ENCODE measurements around the gene TMEM44.

The TMEM44 gene

GRCh38 chr3:194671900-194672808 is 38.9 kb upstream of the TMEM44 start, which contains the start of gene LSG1:
LSG1 (minus strand) TSS chr3:194672191; CDS start chr3:194672162, 29 bp downstream.
- H3K27me3 ChIP-seq (replicated peaks; ENCODE audit: control insufficient read depth, insufficient read depth, low read length, poor library complexity, severe bottlenecking): peaks cover 3% of the 10 kb centered on the region
- peak within 1 kb of the TSS; percentile 84 for H3K4me3 ChIP-seq (ENCODE audit: insufficient read depth, low read depth, low read length, poor library complexity, severe bottlenecking)
- peaks cover 10% of the 10 kb centered on the region for H3K4me1 ChIP-seq (ENCODE audit: control insufficient read depth, insufficient read depth, low read length, poor library complexity, severe bottlenecking)
- H3K9me3 ChIP-seq (ENCODE audit: control insufficient read depth, low read length): no peaks in the 10 kb centered on the region
- H3K36me3 ChIP-seq (ENCODE audit: control insufficient read depth, insufficient read depth, low read length): peaks cover 13% of the 10 kb centered on the region
- peak within 1 kb of the TSS; percentile 93 for H3K27ac ChIP-seq (ENCODE audit: insufficient read depth, low read length, poor library complexity, severe bottlenecking)
- peak; percentile 74 to 83 (median 75) for DNase-seq

- Histone ChIP-seq H3K9me3 (ENCODE audit: control insufficient read depth, low read length) (no peaks in the 10 kb centered on the region), H3K36me3 (ENCODE audit: control insufficient read depth, insufficient read depth, low read length) (peaks cover 16% of the 10 kb centered on the region), H3K27ac (ENCODE audit: insufficient read depth, low read length, poor library complexity, severe bottlenecking) (peak overlapping the region; percentile 93), H3K4me1 (ENCODE audit: control insufficient read depth, insufficient read depth, low read length, poor library complexity, severe bottlenecking) (peaks cover 10% of the 10 kb centered on the region), H3K27me3 (replicated peaks; ENCODE audit: control insufficient read depth, insufficient read depth, low read length, poor library complexity, severe bottlenecking) (peaks cover 3% of the 10 kb centered on the region), H3K4me3 (ENCODE audit: insufficient read depth, low read depth, low read length, poor library complexity, severe bottlenecking) (peak overlapping the region; percentile 84)
- DNase-seq: peak in 1 of 3 donors; percentile 21
Measured at GRCh38 chr3:194671511-194671899, 38.3 kb upstream of the TMEM44 start.

GRCh38 chr3:194667363-194667762 is 34.1 kb upstream of the TMEM44 start:
- H3K36me3 ChIP-seq (ENCODE audit: control insufficient read depth, insufficient read depth, low read length): peaks cover 44% of the 10 kb centered on the region

GRCh38 chr3:194664857-194665256 is 31.6 kb upstream of the TMEM44 start:
- Histone ChIP-seq H3K27ac (ENCODE audit: insufficient read depth, low read length, poor library complexity, severe bottlenecking) (no peak overlapping the region), H3K4me3 (ENCODE audit: insufficient read depth, low read depth, low read length, poor library complexity, severe bottlenecking) (no peak overlapping the region), H3K27me3 (replicated peaks; ENCODE audit: control insufficient read depth, insufficient read depth, low read length, poor library complexity, severe bottlenecking) (no peaks in the 10 kb centered on the region), H3K36me3 (ENCODE audit: control insufficient read depth, insufficient read depth, low read length) (peaks cover 53% of the 10 kb centered on the region), H3K9me3 (ENCODE audit: control insufficient read depth, low read length) (no peaks in the 10 kb centered on the region), H3K4me1 (ENCODE audit: control insufficient read depth, insufficient read depth, low read length, poor library complexity, severe bottlenecking) (no peaks in the 10 kb centered on the region)
- no peak for DNase-seq

More at GRCh38 chr3:194667363-194667762, 34.1 kb upstream of the TMEM44 start:
- H3K4me1 ChIP-seq (ENCODE audit: control insufficient read depth, insufficient read depth, low read length, poor library complexity, severe bottlenecking): peaks cover 6% of the 10 kb centered on the region
- no peak overlapping the region for H3K4me3 ChIP-seq (ENCODE audit: insufficient read depth, low read depth, low read length, poor library complexity, severe bottlenecking)
- no peak for DNase-seq
- H3K27ac ChIP-seq (ENCODE audit: insufficient read depth, low read length, poor library complexity, severe bottlenecking): no peak overlapping the region
- H3K9me3 ChIP-seq (ENCODE audit: control insufficient read depth, low read length): no peaks in the 10 kb centered on the region
- H3K27me3 ChIP-seq (replicated peaks; ENCODE audit: control insufficient read depth, insufficient read depth, low read length, poor library complexity, severe bottlenecking): no peaks in the 10 kb centered on the region

- no peaks in the 10 kb centered on the region for H3K4me1 ChIP-seq (ENCODE audit: control insufficient read depth, insufficient read depth, low read length, poor library complexity, severe bottlenecking)
- H3K4me3 ChIP-seq (ENCODE audit: insufficient read depth, low read depth, low read length, poor library complexity, severe bottlenecking): no peak overlapping the region
- peaks cover 65% of the 10 kb centered on the region for H3K36me3 ChIP-seq (ENCODE audit: control insufficient read depth, insufficient read depth, low read length)
- H3K27ac ChIP-seq (ENCODE audit: insufficient read depth, low read length, poor library complexity, severe bottlenecking): no peak overlapping the region
- DNase-seq: no peak
- no peaks in the 10 kb centered on the region for H3K27me3 ChIP-seq (replicated peaks; ENCODE audit: control insufficient read depth, insufficient read depth, low read length, poor library complexity, severe bottlenecking)
- H3K9me3 ChIP-seq (ENCODE audit: control insufficient read depth, low read length): no peaks in the 10 kb centered on the region
Measured at GRCh38 chr3:194661946-194662345, 28.7 kb upstream of the TMEM44 start.

- peaks cover 61% of the 10 kb centered on the region for H3K36me3 ChIP-seq (ENCODE audit: control insufficient read depth, insufficient read depth, low read length)
- no peaks in the 10 kb centered on the region for H3K9me3 ChIP-seq (ENCODE audit: control insufficient read depth, low read length)
- DNase-seq: no peak
- H3K27ac ChIP-seq (ENCODE audit: insufficient read depth, low read length, poor library complexity, severe bottlenecking): no peak overlapping the region
- H3K27me3 ChIP-seq (replicated peaks; ENCODE audit: control insufficient read depth, insufficient read depth, low read length, poor library complexity, severe bottlenecking): no peaks in the 10 kb centered on the region
- H3K4me3 ChIP-seq (ENCODE audit: insufficient read depth, low read depth, low read length, poor library complexity, severe bottlenecking): no peak overlapping the region
- H3K4me1 ChIP-seq (ENCODE audit: control insufficient read depth, insufficient read depth, low read length, poor library complexity, severe bottlenecking): no peaks in the 10 kb centered on the region
Measured at GRCh38 chr3:194661374-194661773, 28.2 kb upstream of the TMEM44 start.

GRCh38 chr3:194659778-194660177 is 26.6 kb upstream of the TMEM44 start:
- DNase-seq: no peak
- Histone ChIP-seq H3K4me1 (ENCODE audit: control insufficient read depth, insufficient read depth, low read length, poor library complexity, severe bottlenecking) (no peaks in the 10 kb centered on the region), H3K36me3 (ENCODE audit: control insufficient read depth, insufficient read depth, low read length) (peaks cover 45% of the 10 kb centered on the region), H3K27ac (ENCODE audit: insufficient read depth, low read length, poor library complexity, severe bottlenecking) (no peak overlapping the region), H3K9me3 (ENCODE audit: control insufficient read depth, low read length) (no peaks in the 10 kb centered on the region), H3K4me3 (ENCODE audit: insufficient read depth, low read depth, low read length, poor library complexity, severe bottlenecking) (no peak overlapping the region), H3K27me3 (replicated peaks; ENCODE audit: control insufficient read depth, insufficient read depth, low read length, poor library complexity, severe bottlenecking) (no peaks in the 10 kb centered on the region)

- no peaks in the 10 kb centered on the region for H3K4me1 ChIP-seq (ENCODE audit: control insufficient read depth, insufficient read depth, low read length, poor library complexity, severe bottlenecking)
- DNase-seq: no peak
- peaks cover 37% of the 10 kb centered on the region for H3K36me3 ChIP-seq (ENCODE audit: control insufficient read depth, insufficient read depth, low read length)
- H3K27ac ChIP-seq (ENCODE audit: insufficient read depth, low read length, poor library complexity, severe bottlenecking): no peak overlapping the region
- H3K4me3 ChIP-seq (ENCODE audit: insufficient read depth, low read depth, low read length, poor library complexity, severe bottlenecking): no peak overlapping the region
- H3K27me3 ChIP-seq (replicated peaks; ENCODE audit: control insufficient read depth, insufficient read depth, low read length, poor library complexity, severe bottlenecking): no peaks in the 10 kb centered on the region
- H3K9me3 ChIP-seq (ENCODE audit: control insufficient read depth, low read length): no peaks in the 10 kb centered on the region
Measured at GRCh38 chr3:194658477-194659242, 25.4 kb upstream of the TMEM44 start.

- no peak for DNase-seq
- Histone ChIP-seq H3K27me3 (replicated peaks; ENCODE audit: control insufficient read depth, insufficient read depth, low read length, poor library complexity, severe bottlenecking) (no peaks in the 10 kb centered on the region), H3K4me1 (ENCODE audit: control insufficient read depth, insufficient read depth, low read length, poor library complexity, severe bottlenecking) (no peaks in the 10 kb centered on the region), H3K4me3 (ENCODE audit: insufficient read depth, low read depth, low read length, poor library complexity, severe bottlenecking) (no peak overlapping the region), H3K36me3 (ENCODE audit: control insufficient read depth, insufficient read depth, low read length) (peaks cover 47% of the 10 kb centered on the region), H3K27ac (ENCODE audit: insufficient read depth, low read length, poor library complexity, severe bottlenecking) (no peak overlapping the region), H3K9me3 (ENCODE audit: control insufficient read depth, low read length) (no peaks in the 10 kb centered on the region)
Measured at GRCh38 chr3:194657439-194657838, 24.2 kb upstream of the TMEM44 start.

- no peak overlapping the region for H3K27ac ChIP-seq (ENCODE audit: insufficient read depth, low read length, poor library complexity, severe bottlenecking)
- no peaks in the 10 kb centered on the region for H3K9me3 ChIP-seq (ENCODE audit: control insufficient read depth, low read length)
- no peak overlapping the region for H3K4me3 ChIP-seq (ENCODE audit: insufficient read depth, low read depth, low read length, poor library complexity, severe bottlenecking)
- no peaks in the 10 kb centered on the region for H3K4me1 ChIP-seq (ENCODE audit: control insufficient read depth, insufficient read depth, low read length, poor library complexity, severe bottlenecking)
- no peaks in the 10 kb centered on the region for H3K27me3 ChIP-seq (replicated peaks; ENCODE audit: control insufficient read depth, insufficient read depth, low read length, poor library complexity, severe bottlenecking)
- peaks cover 62% of the 10 kb centered on the region for H3K36me3 ChIP-seq (ENCODE audit: control insufficient read depth, insufficient read depth, low read length)
- no peak for DNase-seq
Measured at GRCh38 chr3:194654443-194654842, 21.2 kb upstream of the TMEM44 start.
